ENCODE results near the gene C1QTNF6.

DNA sequence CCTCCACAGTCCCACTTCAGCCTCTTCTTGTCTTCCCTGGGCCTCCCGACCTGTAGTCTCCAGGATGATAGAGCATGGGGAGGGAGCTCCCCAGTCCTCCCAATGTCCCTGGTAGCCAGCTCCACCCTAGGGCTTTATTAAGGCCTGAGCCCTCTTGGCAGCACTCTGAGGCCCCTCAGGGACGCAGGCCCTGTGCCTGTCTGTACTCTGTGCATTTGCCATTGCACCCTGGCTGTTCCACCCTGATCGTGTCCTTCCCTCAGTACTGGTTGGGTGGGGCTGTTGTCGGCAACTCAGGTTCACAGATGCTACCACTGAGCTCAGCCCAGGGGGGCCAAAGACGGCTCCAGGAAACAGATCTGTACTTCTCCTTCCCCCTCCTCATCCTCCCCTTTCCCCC is 17.0 kb upstream of the C1QTNF6 start:
- TF ChIP-seq POLR2A (IDR thresholded peaks at IDR 0.05; ENCODE audit: low read depth, low read length) (no peak), POLR2AphosphoS5 (IDR thresholded peaks at IDR 0.05; ENCODE audit: low read depth, low read length) (no peak), TAF1 (IDR thresholded peaks at IDR 0.05; ENCODE audit: low read depth, low read length) (no peak), PAX5 (IDR thresholded peaks at IDR 0.05; ENCODE audit: insufficient read depth, low read length, severe bottlenecking) (no peak)
